Colonic mucosa (tissue), 4 donors: ENCODE data around the gene STK24. TPM values are rescaled to one million over a fixed set of nuclear protein-coding genes. Genes with fewer than 3 reads are reported as not detected.

Experiments used
- DNase-seq: peaks from one replicate; pipeline ENCODE4 v3.0.0-alpha.2; 2020
- H3K27ac ChIP-seq: fragments of 200-600 bp; one replicate; pipeline ENCODE4 v1.8.0; 2021
- H3K27me3 ChIP-seq: fragments of 200-600 bp; one replicate; pipeline ENCODE4 v1.8.0; 2021
- H3K36me3 ChIP-seq: fragments of 200-600 bp; one replicate; pipeline ENCODE4 v1.8.0; 2021
- H3K4me1 ChIP-seq: fragments of 200-600 bp; one replicate; pipeline ENCODE4 v1.8.0; 2021; ENCODE audit warnings: mild to moderate bottlenecking
- H3K4me3 ChIP-seq: fragments of 200-600 bp; one replicate; pipeline ENCODE4 v1.8.0; 2021
- H3K9ac ChIP-seq, 2 donors: one replicate each; pipeline ENCODE4 v1.7.0; 2013; ENCODE audit warnings: control low read depth in 2 of 2, low read depth in 2 of 2, low read length in 2 of 2
- H3K9me3 ChIP-seq: fragments of 200-600 bp; one replicate; pipeline ENCODE4 v1.8.0; 2021
- intact Hi-C: fragments of 100-400 bp; cut with DNase I; formaldehyde crosslinking; loops from one replicate; pipeline ENCODE4 v1.14.1; 2022
- total RNA-seq, 2 donors: library from RNA; stranded (reverse); fragmentation: NEBNext Ultra II Directional in 1 of 2; extraction: Animal tissue kit (Norgen Biotek cat#: 25700) in 1 of 2; gene quantifications; one replicate each; pipeline ENCODE4 v1.2.1, GENCODE V29; 2021
- TF ChIP-seq, protein P1 (sequence below): fragments of 200-600 bp; IDR thresholded peaks from one replicate; pipeline ENCODE4 v1.8.0; 2022; ENCODE audit warnings: antibody characterized with exemption, mild to moderate bottlenecking
- donor health status: healthy.
- donor health status: DM: no; HTN: no; CAD: no.
- donor health status: DM: no; HTN: no; CAD: no.

The STK24 gene
- total RNA-seq, 2 donors from 2014 or later, result 160 to 206 TPM

DNA sequence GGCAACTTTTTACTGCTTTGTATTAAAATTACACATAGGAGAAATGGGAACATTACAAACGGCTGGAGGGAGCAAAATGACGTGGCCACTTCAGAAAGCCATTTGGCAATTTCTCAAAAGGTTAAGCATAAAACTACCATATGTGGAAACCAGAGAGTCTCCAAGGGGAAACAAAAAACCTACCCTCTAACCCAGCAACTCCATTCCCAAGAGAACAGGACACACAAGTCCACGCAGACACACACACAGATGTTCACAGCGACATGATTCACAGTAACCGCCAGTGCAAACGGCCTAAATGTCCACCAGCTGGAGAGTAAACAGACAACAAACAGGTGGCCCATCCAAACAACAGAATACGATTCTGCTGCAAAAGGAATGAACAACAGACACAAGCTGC lies 37.2 kb downstream of the STK24 start:
- intact Hi-C loops, result no loop called here
- Histone ChIP-seq H3K9ac (no peak overlapping the region), H3K36me3 (no peaks in the 10 kb centered on the region), H3K4me1 (peaks cover 35% of the 10 kb centered on the region), H3K27me3 (no peaks in the 10 kb centered on the region), H3K4me3 (no peak overlapping the region), H3K9me3 (no peaks in the 10 kb centered on the region), H3K27ac (no peak overlapping the region)
- TF ChIP-seq, protein P1, sequence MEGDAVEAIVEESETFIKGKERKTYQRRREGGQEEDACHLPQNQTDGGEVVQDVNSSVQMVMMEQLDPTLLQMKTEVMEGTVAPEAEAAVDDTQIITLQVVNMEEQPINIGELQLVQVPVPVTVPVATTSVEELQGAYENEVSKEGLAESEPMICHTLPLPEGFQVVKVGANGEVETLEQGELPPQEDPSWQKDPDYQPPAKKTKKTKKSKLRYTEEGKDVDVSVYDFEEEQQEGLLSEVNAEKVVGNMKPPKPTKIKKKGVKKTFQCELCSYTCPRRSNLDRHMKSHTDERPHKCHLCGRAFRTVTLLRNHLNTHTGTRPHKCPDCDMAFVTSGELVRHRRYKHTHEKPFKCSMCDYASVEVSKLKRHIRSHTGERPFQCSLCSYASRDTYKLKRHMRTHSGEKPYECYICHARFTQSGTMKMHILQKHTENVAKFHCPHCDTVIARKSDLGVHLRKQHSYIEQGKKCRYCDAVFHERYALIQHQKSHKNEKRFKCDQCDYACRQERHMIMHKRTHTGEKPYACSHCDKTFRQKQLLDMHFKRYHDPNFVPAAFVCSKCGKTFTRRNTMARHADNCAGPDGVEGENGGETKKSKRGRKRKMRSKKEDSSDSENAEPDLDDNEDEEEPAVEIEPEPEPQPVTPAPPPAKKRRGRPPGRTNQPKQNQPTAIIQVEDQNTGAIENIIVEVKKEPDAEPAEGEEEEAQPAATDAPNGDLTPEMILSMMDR, result no peak
- DNase-seq, result no peak

DNA sequence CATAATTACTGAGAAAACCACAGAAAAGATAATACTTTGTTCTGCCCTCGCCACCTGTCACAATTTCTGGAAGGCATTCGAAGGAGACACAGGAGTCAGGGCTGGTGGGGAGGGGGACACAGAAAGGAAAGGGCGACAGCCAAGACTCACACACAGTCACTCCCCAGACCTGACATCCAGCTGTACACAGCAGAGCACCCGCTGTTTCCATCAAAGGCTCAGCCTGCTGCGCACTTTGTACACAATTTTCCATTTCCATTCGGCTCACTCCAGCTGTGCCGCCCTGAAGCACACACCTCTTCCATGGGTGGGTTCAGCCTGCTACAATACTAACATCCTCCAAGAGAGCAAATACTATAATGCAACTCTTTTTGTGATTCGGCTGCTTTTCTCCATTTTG lies 38.0 kb downstream of the STK24 start:
- no peak for DNase-seq
- Histone ChIP-seq H3K27me3 (no peaks in the 10 kb centered on the region), H3K9me3 (no peaks in the 10 kb centered on the region), H3K9ac (no peak overlapping the region), H3K4me3 (no peak overlapping the region), H3K36me3 (no peaks in the 10 kb centered on the region), H3K4me1 (peaks cover 28% of the 10 kb centered on the region), H3K27ac (no peak overlapping the region)
- TF ChIP-seq, protein P1, result no peak
- intact Hi-C loops, result no loop called here

DNA sequence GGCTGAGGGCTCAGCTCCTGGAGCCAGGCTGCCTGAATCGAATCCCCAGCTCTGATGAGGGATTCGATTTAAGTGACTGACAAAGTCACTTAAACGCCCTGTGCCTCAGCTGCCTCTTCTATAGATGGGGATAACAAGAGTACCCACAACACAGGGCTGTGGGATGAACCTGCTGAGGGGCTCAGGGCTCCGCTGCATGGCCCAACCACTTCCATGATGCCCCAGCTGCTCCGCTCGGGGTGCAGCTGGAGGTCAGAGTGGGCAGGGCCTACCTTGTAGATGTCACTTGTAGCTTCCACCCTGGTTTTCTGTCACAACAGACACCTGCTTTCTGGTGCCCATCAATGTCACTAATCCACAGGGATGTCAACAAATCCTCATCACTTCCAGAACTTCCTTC lies 39.2 kb downstream of the STK24 start:
- Histone ChIP-seq H3K36me3 (no peaks in the 10 kb centered on the region), H3K4me3 (no peak overlapping the region), H3K9ac (no peak overlapping the region), H3K27me3 (no peaks in the 10 kb centered on the region), H3K4me1 (peaks cover 18% of the 10 kb centered on the region), H3K9me3 (no peaks in the 10 kb centered on the region), H3K27ac (no peak overlapping the region)
- TF ChIP-seq, protein P1, result no peak
- intact Hi-C loops, result no loop called here
- no peak for DNase-seq

DNA sequence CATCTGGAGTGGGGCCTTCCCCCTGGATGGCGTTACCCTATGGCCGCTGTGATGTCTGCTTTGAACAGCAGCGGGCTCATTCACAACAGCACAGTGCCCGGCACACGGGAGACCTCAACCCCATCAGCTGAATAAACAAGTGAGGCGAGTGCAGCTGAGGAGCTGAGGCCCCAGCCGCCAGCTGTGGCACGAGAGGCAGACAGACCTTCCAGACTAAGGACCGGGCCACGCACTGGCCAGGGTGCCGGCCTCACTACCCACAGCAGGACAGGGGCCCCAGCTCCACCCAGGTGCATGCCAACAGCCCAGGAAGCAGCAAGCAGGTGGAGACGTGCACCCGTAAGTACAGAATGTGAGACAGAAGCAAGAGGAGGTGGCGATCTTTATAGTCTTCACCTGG lies 39.6 kb downstream of the STK24 start:
- Histone ChIP-seq H3K9ac (no peak overlapping the region), H3K27me3 (no peaks in the 10 kb centered on the region), H3K27ac (no peak overlapping the region), H3K36me3 (no peaks in the 10 kb centered on the region), H3K4me3 (no peak overlapping the region), H3K4me1 (peaks cover 14% of the 10 kb centered on the region), H3K9me3 (no peaks in the 10 kb centered on the region)
- intact Hi-C loops, result no loop called here
- TF ChIP-seq, protein P1, result no peak
- no peak for DNase-seq

DNA sequence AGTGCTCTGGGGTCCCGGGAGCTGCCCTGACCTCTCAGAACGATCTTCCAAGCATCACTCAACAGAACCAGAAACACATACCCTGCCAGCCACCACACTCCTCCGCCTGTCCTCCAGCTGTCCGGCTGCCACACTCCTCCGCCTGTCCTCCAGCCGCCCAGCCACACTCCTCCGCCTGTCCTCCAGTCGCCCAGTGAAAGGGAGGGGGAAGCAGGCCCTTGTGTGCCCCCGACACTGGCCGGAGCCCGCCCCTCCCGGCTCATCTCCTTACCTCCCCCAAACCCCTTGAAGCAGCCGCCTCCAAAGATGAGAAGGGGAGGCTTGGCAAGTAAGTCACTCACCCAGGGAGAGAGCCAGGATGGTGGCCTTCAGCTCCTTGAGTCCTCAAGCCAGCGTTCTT lies 40.2 kb downstream of the STK24 start:
- Histone ChIP-seq H3K27me3 (no peaks in the 10 kb centered on the region), H3K9ac (no peak overlapping the region), H3K4me3 (no peak overlapping the region), H3K27ac (no peak overlapping the region), H3K9me3 (no peaks in the 10 kb centered on the region), H3K36me3 (no peaks in the 10 kb centered on the region), H3K4me1 (peaks cover 14% of the 10 kb centered on the region)
- DNase-seq, result no peak
- intact Hi-C loops, result no loop called here
- TF ChIP-seq, protein P1, result no peak
